WTC11 (cell line): Measurements from ENCODE around the gene KIFC1.

Source experiments
- FOXK1 ChIP-seq: sonication (generic); formaldehyde crosslinking; IDR thresholded peaks from 2 replicates; pipeline ENCODE4 v1.8.0; 2022; ENCODE audit warnings: mild to moderate bottlenecking, moderate library complexity, missing genetic modification reagents
- ZBTB21 ChIP-seq: sonication (generic); formaldehyde crosslinking; IDR thresholded peaks from 2 replicates; pipeline ENCODE4 v1.8.1; 2023; ENCODE audit warnings: mild to moderate bottlenecking, missing genetic modification reagents, borderline replicate concordance
- ZNF423 ChIP-seq: fragments of 250-450 bp; sonication (Bioruptor Pico); IDR thresholded peaks from 2 replicates; pipeline ENCODE4 v2.1.2; 2022; ENCODE audit warnings: mild to moderate bottlenecking, moderate library complexity
- TF ChIP-seq, protein P1 (sequence below): sonication (generic); formaldehyde crosslinking; IDR thresholded peaks from 2 replicates; pipeline ENCODE4 v1.8.0; 2023; ENCODE audit warnings: missing genetic modification reagents
- TF ChIP-seq, protein P2 (sequence below): sonication (generic); formaldehyde crosslinking; IDR thresholded peaks from 2 replicates; pipeline ENCODE4 v1.8.0; 2023; ENCODE audit warnings: mild to moderate bottlenecking, missing genetic modification reagents
- TF ChIP-seq, protein P3 (sequence below): fragments of 200-600 bp; IDR thresholded peaks from 2 replicates; pipeline ENCODE4 v1.8.0; 2022; ENCODE audit warnings: antibody characterized with exemption
- TF ChIP-seq, protein P4 (sequence below): sonication (generic); formaldehyde crosslinking; IDR thresholded peaks from 2 replicates; pipeline ENCODE4 v1.8.1; 2023; ENCODE audit warnings: mild to moderate bottlenecking, moderate library complexity, missing genetic modification reagents
- TF ChIP-seq, protein P5 (sequence below): sonication (generic); formaldehyde crosslinking; IDR thresholded peaks from 2 replicates; pipeline ENCODE4 v1.8.0; 2022; ENCODE audit warnings: mild to moderate bottlenecking, missing genetic modification reagents

DNA sequence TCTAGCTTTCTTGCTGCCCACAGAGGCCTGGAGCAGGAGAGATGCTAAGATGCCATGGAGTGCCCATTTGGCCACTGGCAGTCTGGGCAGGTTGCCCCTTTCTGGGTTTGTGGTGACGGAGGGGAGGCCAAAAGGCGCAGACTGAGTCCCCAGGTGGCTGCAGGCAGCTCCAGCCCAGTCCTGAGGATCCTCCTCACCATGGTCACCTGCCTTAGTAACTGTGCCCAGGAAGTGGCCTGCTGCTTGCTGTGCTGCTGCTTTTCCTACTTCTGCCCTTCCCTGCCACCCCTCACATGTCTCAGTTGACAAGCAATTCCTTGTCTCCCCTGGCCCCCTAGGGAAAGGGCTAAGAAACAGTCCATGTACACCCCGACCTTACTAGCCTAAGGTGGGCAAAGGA lies 35.3 kb upstream of the KIFC1 start:
- TF ChIP-seq, protein P1, sequence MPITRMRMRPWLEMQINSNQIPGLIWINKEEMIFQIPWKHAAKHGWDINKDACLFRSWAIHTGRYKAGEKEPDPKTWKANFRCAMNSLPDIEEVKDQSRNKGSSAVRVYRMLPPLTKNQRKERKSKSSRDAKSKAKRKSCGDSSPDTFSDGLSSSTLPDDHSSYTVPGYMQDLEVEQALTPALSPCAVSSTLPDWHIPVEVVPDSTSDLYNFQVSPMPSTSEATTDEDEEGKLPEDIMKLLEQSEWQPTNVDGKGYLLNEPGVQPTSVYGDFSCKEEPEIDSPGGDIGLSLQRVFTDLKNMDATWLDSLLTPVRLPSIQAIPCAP: no peak
- TF ChIP-seq ZBTB21 (CRISPR knock-in tag) (no peak), FOXK1 (CRISPR knock-in tag) (no peak), ZNF423 (CRISPR knock-in tag) (no peak)
- TF ChIP-seq, protein P2, sequence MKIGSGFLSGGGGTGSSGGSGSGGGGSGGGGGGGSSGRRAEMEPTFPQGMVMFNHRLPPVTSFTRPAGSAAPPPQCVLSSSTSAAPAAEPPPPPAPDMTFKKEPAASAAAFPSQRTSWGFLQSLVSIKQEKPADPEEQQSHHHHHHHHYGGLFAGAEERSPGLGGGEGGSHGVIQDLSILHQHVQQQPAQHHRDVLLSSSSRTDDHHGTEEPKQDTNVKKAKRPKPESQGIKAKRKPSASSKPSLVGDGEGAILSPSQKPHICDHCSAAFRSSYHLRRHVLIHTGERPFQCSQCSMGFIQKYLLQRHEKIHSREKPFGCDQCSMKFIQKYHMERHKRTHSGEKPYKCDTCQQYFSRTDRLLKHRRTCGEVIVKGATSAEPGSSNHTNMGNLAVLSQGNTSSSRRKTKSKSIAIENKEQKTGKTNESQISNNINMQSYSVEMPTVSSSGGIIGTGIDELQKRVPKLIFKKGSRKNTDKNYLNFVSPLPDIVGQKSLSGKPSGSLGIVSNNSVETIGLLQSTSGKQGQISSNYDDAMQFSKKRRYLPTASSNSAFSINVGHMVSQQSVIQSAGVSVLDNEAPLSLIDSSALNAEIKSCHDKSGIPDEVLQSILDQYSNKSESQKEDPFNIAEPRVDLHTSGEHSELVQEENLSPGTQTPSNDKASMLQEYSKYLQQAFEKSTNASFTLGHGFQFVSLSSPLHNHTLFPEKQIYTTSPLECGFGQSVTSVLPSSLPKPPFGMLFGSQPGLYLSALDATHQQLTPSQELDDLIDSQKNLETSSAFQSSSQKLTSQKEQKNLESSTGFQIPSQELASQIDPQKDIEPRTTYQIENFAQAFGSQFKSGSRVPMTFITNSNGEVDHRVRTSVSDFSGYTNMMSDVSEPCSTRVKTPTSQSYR: no peak
- TF ChIP-seq, protein P3, sequence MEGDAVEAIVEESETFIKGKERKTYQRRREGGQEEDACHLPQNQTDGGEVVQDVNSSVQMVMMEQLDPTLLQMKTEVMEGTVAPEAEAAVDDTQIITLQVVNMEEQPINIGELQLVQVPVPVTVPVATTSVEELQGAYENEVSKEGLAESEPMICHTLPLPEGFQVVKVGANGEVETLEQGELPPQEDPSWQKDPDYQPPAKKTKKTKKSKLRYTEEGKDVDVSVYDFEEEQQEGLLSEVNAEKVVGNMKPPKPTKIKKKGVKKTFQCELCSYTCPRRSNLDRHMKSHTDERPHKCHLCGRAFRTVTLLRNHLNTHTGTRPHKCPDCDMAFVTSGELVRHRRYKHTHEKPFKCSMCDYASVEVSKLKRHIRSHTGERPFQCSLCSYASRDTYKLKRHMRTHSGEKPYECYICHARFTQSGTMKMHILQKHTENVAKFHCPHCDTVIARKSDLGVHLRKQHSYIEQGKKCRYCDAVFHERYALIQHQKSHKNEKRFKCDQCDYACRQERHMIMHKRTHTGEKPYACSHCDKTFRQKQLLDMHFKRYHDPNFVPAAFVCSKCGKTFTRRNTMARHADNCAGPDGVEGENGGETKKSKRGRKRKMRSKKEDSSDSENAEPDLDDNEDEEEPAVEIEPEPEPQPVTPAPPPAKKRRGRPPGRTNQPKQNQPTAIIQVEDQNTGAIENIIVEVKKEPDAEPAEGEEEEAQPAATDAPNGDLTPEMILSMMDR: no peak
- TF ChIP-seq, protein P4, sequence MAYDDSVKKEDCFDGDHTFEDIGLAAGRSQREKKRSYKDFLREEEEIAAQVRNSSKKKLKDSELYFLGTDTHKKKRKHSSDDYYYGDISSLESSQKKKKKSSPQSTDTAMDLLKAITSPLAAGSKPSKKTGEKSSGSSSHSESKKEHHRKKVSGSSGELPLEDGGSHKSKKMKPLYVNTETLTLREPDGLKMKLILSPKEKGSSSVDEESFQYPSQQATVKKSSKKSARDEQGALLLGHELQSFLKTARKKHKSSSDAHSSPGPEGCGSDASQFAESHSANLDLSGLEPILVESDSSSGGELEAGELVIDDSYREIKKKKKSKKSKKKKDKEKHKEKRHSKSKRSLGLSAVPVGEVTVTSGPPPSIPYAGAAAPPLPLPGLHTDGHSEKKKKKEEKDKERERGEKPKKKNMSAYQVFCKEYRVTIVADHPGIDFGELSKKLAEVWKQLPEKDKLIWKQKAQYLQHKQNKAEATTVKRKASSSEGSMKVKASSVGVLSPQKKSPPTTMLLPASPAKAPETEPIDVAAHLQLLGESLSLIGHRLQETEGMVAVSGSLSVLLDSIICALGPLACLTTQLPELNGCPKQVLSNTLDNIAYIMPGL (CRISPR knock-in tag): no peak
- TF ChIP-seq, protein P5, sequence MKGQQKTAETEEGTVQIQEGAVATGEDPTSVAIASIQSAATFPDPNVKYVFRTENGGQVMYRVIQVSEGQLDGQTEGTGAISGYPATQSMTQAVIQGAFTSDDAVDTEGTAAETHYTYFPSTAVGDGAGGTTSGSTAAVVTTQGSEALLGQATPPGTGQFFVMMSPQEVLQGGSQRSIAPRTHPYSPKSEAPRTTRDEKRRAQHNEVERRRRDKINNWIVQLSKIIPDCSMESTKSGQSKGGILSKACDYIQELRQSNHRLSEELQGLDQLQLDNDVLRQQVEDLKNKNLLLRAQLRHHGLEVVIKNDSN (CRISPR knock-in tag): no peak
